Glutamatergic neuron (in vitro differentiated cells): ENCODE measurements around the gene NHEJ1. TPM values are rescaled to one million over a fixed set of nuclear protein-coding genes. Genes with fewer than 3 reads are reported as not detected.
"Not testable (repeated sequence)": the region's sequence is repeated elsewhere in the genome, so short reads cannot be mapped to it uniquely, and the experiment has no call there.

Source experiments
- DNase-seq: peaks from one replicate; pipeline ENCODE4 v3.0.0; 2022
- H3K27ac Mint-ChIP-seq: one replicate; pipeline ENCODE4 v1.8.0; 2020; ENCODE audit warnings: mild to moderate bottlenecking, mixed read lengths, inconsistent platforms; ENCODE audit not compliant: unreplicated experiment
- H3K27me3 Mint-ChIP-seq: one replicate; pipeline ENCODE4 v1.8.0; 2020; ENCODE audit warnings: mild to moderate bottlenecking, moderate library complexity, mixed read lengths, inconsistent platforms; ENCODE audit not compliant: unreplicated experiment
- H3K36me3 Mint-ChIP-seq: one replicate; pipeline ENCODE4 v1.8.0; 2020; ENCODE audit warnings: mild to moderate bottlenecking, mixed read lengths, inconsistent platforms; ENCODE audit not compliant: unreplicated experiment
- H3K4me1 Mint-ChIP-seq: one replicate; pipeline ENCODE4 v1.8.0; 2020; ENCODE audit warnings: mild to moderate bottlenecking, low read depth, mixed read lengths, inconsistent platforms; ENCODE audit not compliant: unreplicated experiment
- H3K4me3 Mint-ChIP-seq: one replicate; pipeline ENCODE4 v1.8.0; 2020; ENCODE audit warnings: mild to moderate bottlenecking, mixed read lengths, inconsistent platforms; ENCODE audit not compliant: unreplicated experiment
- H3K9me3 Mint-ChIP-seq: one replicate; pipeline ENCODE4 v1.8.0; 2020; ENCODE audit warnings: mild to moderate bottlenecking, moderate library complexity, mixed read lengths, inconsistent platforms; ENCODE audit not compliant: unreplicated experiment
- CTCF ChIP-seq: fragments of 200-600 bp; sonication (generic); IDR thresholded peaks from one replicate; pipeline ENCODE4 v1.5.0; 2021; ENCODE audit not compliant: partially characterized antibody, unreplicated experiment
- total RNA-seq: library from RNA; stranded (reverse); fragmentation: NEBNext Ultra II Directional; extraction: Animal tissue kit (Norgen Biotek cat#: 25700); gene quantifications from one replicate; pipeline ENCODE4 v1.2.1, GENCODE V29; 2021; ENCODE audit not compliant: unreplicated experiment

The NHEJ1 gene
- total RNA-seq, 1 donor from 2014 or later, result 24.8 TPM

- peak; percentile 96 for DNase-seq
- H3K4me1 Mint-ChIP-seq, result peaks cover 5% of the 10 kb centered on the region
- no peak for TF ChIP-seq CTCF
- H3K27ac Mint-ChIP-seq, result peak within 1 kb of the TSS; percentile 92
- peak within 1 kb of the TSS; percentile 89 for H3K4me3 Mint-ChIP-seq
- H3K9me3 Mint-ChIP-seq, result peaks cover 12% of the 10 kb centered on the region
- H3K27me3 Mint-ChIP-seq, result no peaks in the 10 kb centered on the region
- no peaks in the 10 kb centered on the region for H3K36me3 Mint-ChIP-seq
Observed at GRCh38 chr2:219206328-219207133, 45.9 kb upstream of the NHEJ1 start, which contains the start of gene ZFAND2B. Gene ZFAND2B, plus strand, starts transcription at chr2:219206782. Its CDS starts 206 bp downstream, at chr2:219206988.

DNA sequence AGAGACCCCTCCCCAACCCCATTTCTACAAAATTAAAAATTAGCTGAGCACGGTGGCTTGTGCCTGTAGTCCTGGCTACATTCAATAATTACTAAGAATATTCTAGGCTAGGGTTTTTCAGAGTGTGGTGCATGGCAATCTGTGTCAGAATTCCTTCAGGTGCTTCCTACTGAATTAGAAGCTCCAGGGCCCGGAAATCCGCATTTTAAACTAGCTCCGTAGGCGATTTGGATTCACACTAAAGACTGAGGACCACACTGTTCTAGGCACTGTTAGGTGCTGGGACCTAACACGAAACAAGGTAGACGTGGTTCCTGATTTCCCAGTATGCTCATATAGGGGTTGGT, 45.3 kb upstream of the NHEJ1 start:
- DNase-seq, result no peak
- Mint-ChIP-seq H3K36me3 (no peaks in the 10 kb centered on the region), H3K4me3 (peak overlapping the region; percentile 89), H3K4me1 (peaks cover 5% of the 10 kb centered on the region), H3K27ac (peak overlapping the region; percentile 92), H3K27me3 (no peaks in the 10 kb centered on the region), H3K9me3 (peaks cover 12% of the 10 kb centered on the region)
- TF ChIP-seq CTCF, result no peak

GRCh38 chr2:219205165-219205538, 44.5 kb upstream of the NHEJ1 start:
- DNase-seq, result no peak
- TF ChIP-seq CTCF, result no peak
- Mint-ChIP-seq H3K4me1 (peaks cover 5% of the 10 kb centered on the region), H3K27ac (no peak overlapping the region), H3K4me3 (peak overlapping the region; percentile 30), H3K9me3 (peaks cover 12% of the 10 kb centered on the region), H3K27me3 (no peaks in the 10 kb centered on the region), H3K36me3 (no peaks in the 10 kb centered on the region)

- Mint-ChIP-seq H3K27ac (no peak overlapping the region), H3K4me3 (no peak overlapping the region), H3K27me3 (no peaks in the 10 kb centered on the region), H3K9me3 (peaks cover 12% of the 10 kb centered on the region), H3K4me1 (peaks cover 5% of the 10 kb centered on the region), H3K36me3 (no peaks in the 10 kb centered on the region)
- TF ChIP-seq CTCF, result no peak
- DNase-seq, result no peak
Observed at GRCh38 chr2:219204425-219205164, 44.0 kb upstream of the NHEJ1 start.

- DNase-seq, H3K4me1 Mint-ChIP-seq, H3K27me3 Mint-ChIP-seq, H3K4me3 Mint-ChIP-seq, H3K27ac Mint-ChIP-seq, H3K36me3 Mint-ChIP-seq: not testable (repeated sequence)
- H3K9me3 Mint-ChIP-seq, result peaks cover 10% of the 10 kb centered on the region
Observed at GRCh38 chr2:219201331-219201730, 40.7 kb upstream of the NHEJ1 start.

GRCh38 chr2:219200502-219201326, 40.1 kb upstream of the NHEJ1 start:
- H3K27ac Mint-ChIP-seq, DNase-seq, H3K4me3 Mint-ChIP-seq, H3K27me3 Mint-ChIP-seq, H3K36me3 Mint-ChIP-seq, H3K9me3 Mint-ChIP-seq, H3K4me1 Mint-ChIP-seq: not testable (repeated sequence)
